HG02840 (cell line): ENCODE results near the gene CCDC106.
A peak's percentile ranks its signal among the peaks of the same experiment; 100 is the strongest.

Experiments used
- ATAC-seq: cut with Tn5 transposase; IDR thresholded peaks from one replicate; pipeline ENCODE4 v1.9.1; 2021; ENCODE audit warnings: mild to moderate bottlenecking, moderate library complexity, moderate number of reproducible peaks; ENCODE audit not compliant: unreplicated experiment, low FRiP score

The CCDC106 gene

GRCh38 chr19:55613930-55614710 lies 33.9 kb upstream of the CCDC106 start:
- ATAC-seq, result no peak

- no peak for ATAC-seq
Observed at GRCh38 chr19:55614711-55615542, 33.1 kb upstream of the CCDC106 start.

- ATAC-seq, result no peak
Observed at GRCh38 chr19:55615543-55616394, 32.2 kb upstream of the CCDC106 start.

GRCh38 chr19:55616395-55616875 lies 31.6 kb upstream of the CCDC106 start:
- no peak for ATAC-seq

GRCh38 chr19:55617426-55617825 lies 30.6 kb upstream of the CCDC106 start:
- ATAC-seq, result no peak

GRCh38 chr19:55618426-55618825 lies 29.6 kb upstream of the CCDC106 start:
- ATAC-seq, result no peak

- ATAC-seq, result no peak
Observed at GRCh38 chr19:55619286-55619685, 28.7 kb upstream of the CCDC106 start.

- no peak for ATAC-seq
Observed at GRCh38 chr19:55620410-55621204, 27.4 kb upstream of the CCDC106 start.

- no peak for ATAC-seq
Observed at GRCh38 chr19:55621205-55621672, 26.8 kb upstream of the CCDC106 start.

- ATAC-seq, result no peak
Observed at GRCh38 chr19:55621673-55622231, 26.3 kb upstream of the CCDC106 start.

GRCh38 chr19:55622242-55622969 lies 25.6 kb upstream of the CCDC106 start:
- no peak for ATAC-seq

- ATAC-seq, result no peak
Observed at GRCh38 chr19:55623130-55623529, 24.9 kb upstream of the CCDC106 start.

- ATAC-seq, result no peak
Observed at GRCh38 chr19:55623561-55623960, 24.5 kb upstream of the CCDC106 start.

- peak; percentile 49 for ATAC-seq
Observed at GRCh38 chr19:55624109-55625003, 23.7 kb upstream of the CCDC106 start, which contains the start of gene ZNF784. TSS of gene ZNF784 (minus strand) at chr19:55624566. CDS start at chr19:55624561, 5 bp downstream.

- ATAC-seq, result peak; percentile 7
Observed at GRCh38 chr19:55625004-55625326, 23.0 kb upstream of the CCDC106 start.

- ATAC-seq, result no peak
Observed at GRCh38 chr19:55626350-55626749, 21.7 kb upstream of the CCDC106 start.

- ATAC-seq, result no peak
Observed at GRCh38 chr19:55632463-55632834, 15.6 kb upstream of the CCDC106 start.

GRCh38 chr19:55633861-55634260 lies 14.2 kb upstream of the CCDC106 start:
- ATAC-seq, result no peak
